A673 (cell line): ENCODE measurements around the gene PCDHGB6. TPM values are rescaled to one million over a fixed set of nuclear protein-coding genes. Genes with fewer than 3 reads are reported as not detected.
"Not testable (repeated sequence)": the region's sequence is repeated elsewhere in the genome, so short reads cannot be mapped to it uniquely, and the experiment has no call there.

Experiments used
- BruUV-seq: library from RNA; stranded (reverse); fragments of 400-500 nt; replicated peaks from 2 replicates; lab custom pipeline; 2021; lab: Mats Ljungman, UMichigan
- CTCF ChIA-PET: fragments of 300-600 bp; sonication (Branson Sonifier 250); formaldehyde crosslinking; loops from one replicate; lab custom pipeline; 2022; ENCODE audit warnings: antibody characterized with exemption; lab: Charles Lee
- POLR2A ChIA-PET: fragments of 300-600 bp; sonication (Branson Sonifier 250); formaldehyde crosslinking; loops from one replicate; lab custom pipeline; 2022; ENCODE audit warnings: antibody characterized with exemption; ENCODE audit not compliant: low non-redundant PET; lab: Charles Lee
- DNase-seq: peaks from one replicate; pipeline ENCODE4 v3.0.0-alpha.2; 2015; ENCODE audit warnings: low spot score
- H3K27ac ChIP-seq: fragments of 200-600 bp; sonication (generic); 2 replicates; pipeline ENCODE4 v1.5.1; 2016; ENCODE audit warnings: mixed run types, low read depth, mild to moderate bottlenecking, mixed read lengths, antibody characterized with exemption, low read length; ENCODE audit not compliant: poor library complexity, severe bottlenecking
- H3K27me3 ChIP-seq: fragments of 200-600 bp; sonication (generic); replicated peaks from 2 replicates; pipeline ENCODE4 v1.6.1; 2017; ENCODE audit warnings: mixed run types, low read depth, mild to moderate bottlenecking, mixed read lengths, antibody characterized with exemption, low read length; ENCODE audit not compliant: insufficient read depth, poor library complexity
- H3K36me3 ChIP-seq: fragments of 200-600 bp; sonication (generic); 2 replicates; pipeline ENCODE4 v1.6.1; 2016; ENCODE audit warnings: mixed run types, mild to moderate bottlenecking, mixed read lengths, antibody characterized with exemption, low read length; ENCODE audit not compliant: insufficient read depth, poor library complexity, severe bottlenecking
- H3K4me1 ChIP-seq: fragments of 200-600 bp; sonication (generic); 2 replicates; pipeline ENCODE4 v1.6.1; 2017; ENCODE audit warnings: mixed run types, mild to moderate bottlenecking, mixed read lengths, antibody characterized with exemption, low read length; ENCODE audit not compliant: insufficient read depth, poor library complexity, severe bottlenecking
- H3K4me3 ChIP-seq: fragments of 200-600 bp; sonication (generic); 2 replicates; pipeline ENCODE4 v1.5.1; 2016; ENCODE audit warnings: low read depth, mixed run types, mild to moderate bottlenecking, mixed read lengths, low read length; ENCODE audit not compliant: poor library complexity, severe bottlenecking
- H3K9me3 ChIP-seq: fragments of 200-600 bp; sonication (generic); 2 replicates; pipeline ENCODE4 v1.6.1; 2016; ENCODE audit warnings: mixed run types, low read depth, mild to moderate bottlenecking, mixed read lengths, antibody characterized with exemption, low read length; ENCODE audit not compliant: poor library complexity, severe bottlenecking
- EZH2 ChIP-seq: fragments of 200-600 bp; sonication (generic); IDR thresholded peaks from 2 replicates; pipeline ENCODE4 v1.6.1; 2017; ENCODE audit warnings: borderline replicate concordance, low read depth, mild to moderate bottlenecking, mixed read lengths, antibody characterized with exemption, low read length; ENCODE audit not compliant: poor library complexity, severe bottlenecking
- intact Hi-C: fragments of 100-400 bp; cut with micrococcal nuclease; formaldehyde crosslinking; loops from one replicate; pipeline ENCODE4 v1.10.0; 2022; ENCODE audit not compliant: unreplicated experiment
- total RNA-seq: library from RNA; stranded (reverse); gene quantifications from 2 replicates; pipeline ENCODE4 v1.2.3, GENCODE V29; 2021
- TF ChIP-seq, protein P1 (sequence below): fragments of 300-800, 200-600 bp; sonication (generic); conservative IDR thresholded peaks from 2 replicates; pipeline ENCODE4 v1.5.1; 2017; ENCODE audit warnings: low read depth, mild to moderate bottlenecking, antibody characterized with exemption, low read length, moderate library complexity, mixed read lengths

PCDHGB6 gene
- total RNA-seq, 1 experiment from 2014 or later = 4.6 TPM

- intact Hi-C loops = no loop called here
- TF ChIP-seq, protein P1, sequence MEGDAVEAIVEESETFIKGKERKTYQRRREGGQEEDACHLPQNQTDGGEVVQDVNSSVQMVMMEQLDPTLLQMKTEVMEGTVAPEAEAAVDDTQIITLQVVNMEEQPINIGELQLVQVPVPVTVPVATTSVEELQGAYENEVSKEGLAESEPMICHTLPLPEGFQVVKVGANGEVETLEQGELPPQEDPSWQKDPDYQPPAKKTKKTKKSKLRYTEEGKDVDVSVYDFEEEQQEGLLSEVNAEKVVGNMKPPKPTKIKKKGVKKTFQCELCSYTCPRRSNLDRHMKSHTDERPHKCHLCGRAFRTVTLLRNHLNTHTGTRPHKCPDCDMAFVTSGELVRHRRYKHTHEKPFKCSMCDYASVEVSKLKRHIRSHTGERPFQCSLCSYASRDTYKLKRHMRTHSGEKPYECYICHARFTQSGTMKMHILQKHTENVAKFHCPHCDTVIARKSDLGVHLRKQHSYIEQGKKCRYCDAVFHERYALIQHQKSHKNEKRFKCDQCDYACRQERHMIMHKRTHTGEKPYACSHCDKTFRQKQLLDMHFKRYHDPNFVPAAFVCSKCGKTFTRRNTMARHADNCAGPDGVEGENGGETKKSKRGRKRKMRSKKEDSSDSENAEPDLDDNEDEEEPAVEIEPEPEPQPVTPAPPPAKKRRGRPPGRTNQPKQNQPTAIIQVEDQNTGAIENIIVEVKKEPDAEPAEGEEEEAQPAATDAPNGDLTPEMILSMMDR = no peak
- no peaks in the 10 kb centered on the region for H3K27me3 ChIP-seq
- no peaks in the 10 kb centered on the region for H3K36me3 ChIP-seq
- H3K9me3 ChIP-seq = peaks cover 48% of the 10 kb centered on the region
- H3K4me3 ChIP-seq = peak overlapping the region; percentile 47
- H3K4me1 ChIP-seq = no peaks in the 10 kb centered on the region
- no TSS peak for BruUV-seq
- ChIA-PET CTCF (no interaction called here), POLR2A (no interaction called here)
- no peak for DNase-seq
- peak overlapping the region; percentile 65 for H3K27ac ChIP-seq
Measured at GRCh38 chr5:141383345-141383744, 24.5 kb upstream of the PCDHGB6 start.

DNA sequence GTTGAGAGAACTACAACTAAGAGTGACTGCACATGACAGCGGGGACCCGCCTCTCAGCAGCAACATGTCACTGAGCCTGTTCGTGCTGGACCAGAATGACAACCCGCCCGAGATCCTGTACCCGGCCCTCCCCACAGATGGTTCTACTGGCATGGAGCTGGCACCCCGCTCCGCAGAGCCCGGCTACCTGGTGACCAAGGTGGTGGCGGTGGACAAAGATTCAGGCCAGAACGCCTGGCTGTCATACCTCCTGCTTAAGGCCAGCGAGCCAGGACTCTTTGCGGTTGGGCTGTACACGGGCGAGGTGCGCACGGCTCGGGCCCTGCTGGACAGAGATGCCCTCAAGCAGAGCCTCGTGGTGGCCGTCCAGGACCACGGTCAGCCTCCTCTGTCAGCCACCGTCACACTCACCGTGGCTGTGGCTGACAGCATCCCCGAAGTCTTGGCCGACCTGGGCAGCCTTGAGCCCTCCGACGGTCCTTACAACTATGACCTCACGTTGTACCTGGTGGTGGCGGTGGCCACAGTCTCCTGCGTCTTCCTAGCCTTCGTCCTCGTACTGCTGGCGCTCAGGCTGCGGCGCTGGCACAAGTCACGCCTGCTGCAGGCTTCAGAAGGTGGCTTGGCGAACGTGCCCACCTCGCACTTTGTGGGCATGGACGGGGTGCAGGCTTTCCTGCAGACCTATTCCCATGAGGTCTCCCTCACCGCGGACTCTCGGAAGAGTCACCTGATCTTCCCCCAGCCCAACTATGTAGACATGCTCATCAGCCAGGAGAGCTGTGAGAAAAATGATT lies 23.2 kb upstream of the PCDHGB6 start:
- H3K27me3 ChIP-seq = no peaks in the 10 kb centered on the region
- TF ChIP-seq, protein P1 = no peak
- TF ChIP-seq EZH2 = no peak
- H3K4me1 ChIP-seq = no peaks in the 10 kb centered on the region
- POLR2A ChIA-PET = no interaction called here
- no peak for DNase-seq
- H3K9me3 ChIP-seq = peaks cover 57% of the 10 kb centered on the region
- intact Hi-C loops = no loop called here
- CTCF ChIA-PET = no interaction called here
- no peak overlapping the region for H3K4me3 ChIP-seq
- no TSS peak for BruUV-seq
- H3K36me3 ChIP-seq = no peaks in the 10 kb centered on the region
- no peak overlapping the region for H3K27ac ChIP-seq

DNA sequence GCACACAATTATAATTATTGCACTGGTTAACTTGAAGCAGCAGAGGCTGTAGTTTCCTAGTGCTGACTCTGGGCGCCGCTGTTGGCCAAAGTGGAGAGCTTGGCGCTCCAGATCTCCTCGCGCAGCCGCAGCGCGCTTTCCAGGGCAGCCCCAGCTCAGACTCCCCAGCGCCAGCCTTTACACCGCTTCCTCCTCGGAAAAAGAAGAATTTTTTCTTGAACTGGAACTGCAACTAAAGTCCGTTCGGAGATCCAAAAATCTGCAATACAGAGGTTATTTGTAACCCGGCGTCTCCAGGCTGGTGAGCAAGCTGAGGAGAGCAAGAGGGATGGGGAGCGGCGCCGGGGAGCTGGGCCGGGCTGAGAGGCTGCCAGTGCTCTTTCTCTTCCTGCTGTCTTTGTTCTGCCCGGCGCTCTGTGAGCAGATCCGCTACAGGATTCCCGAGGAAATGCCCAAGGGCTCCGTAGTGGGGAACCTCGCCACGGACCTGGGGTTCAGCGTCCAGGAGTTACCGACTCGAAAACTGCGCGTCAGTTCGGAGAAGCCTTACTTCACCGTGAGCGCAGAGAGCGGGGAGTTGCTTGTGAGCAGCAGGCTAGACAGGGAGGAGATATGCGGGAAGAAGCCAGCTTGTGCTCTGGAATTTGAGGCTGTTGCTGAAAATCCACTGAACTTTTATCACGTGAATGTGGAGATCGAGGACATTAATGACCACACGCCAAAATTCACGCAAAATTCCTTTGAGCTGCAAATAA lies 20.1 kb upstream of the PCDHGB6 start, which contains the start of gene PCDHGB4:
Gene PCDHGB4, plus strand, starts transcription at position 142 of the 755 bp plus-strand sequence. Its CDS starts 187 bp downstream, at position 329.
- H3K9me3 ChIP-seq = peaks cover 70% of the 10 kb centered on the region
- H3K4me1 ChIP-seq, H3K27ac ChIP-seq, DNase-seq, H3K4me3 ChIP-seq, intact Hi-C loops, CTCF ChIA-PET, H3K27me3 ChIP-seq, BruUV-seq, POLR2A ChIA-PET, H3K36me3 ChIP-seq: not testable (repeated sequence)
